Effector memory CD4-positive, alpha-beta T cell (primary cell): ENCODE data around the gene PYURF.

Experiments
- DNase-seq, 3 donors: peaks; one replicate each; pipeline ENCODE4 v3.0.0-alpha.2; 2020
- H3K27ac ChIP-seq: 2 replicates; pipeline ENCODE4 v1.7.0; 2013; ENCODE audit warnings: mild to moderate bottlenecking, low read length, moderate library complexity; ENCODE audit not compliant: insufficient read depth, poor library complexity, severe bottlenecking
- H3K27me3 ChIP-seq: replicated peaks from 2 replicates; pipeline ENCODE4 v1.7.0; 2013; ENCODE audit warnings: mild to moderate bottlenecking, low read length; ENCODE audit not compliant: insufficient read depth, control insufficient read depth, poor library complexity, severe bottlenecking
- H3K36me3 ChIP-seq: 2 replicates; pipeline ENCODE4 v1.7.0; 2013; ENCODE audit warnings: mild to moderate bottlenecking, low read length, moderate library complexity; ENCODE audit not compliant: control insufficient read depth, insufficient read depth
- H3K4me1 ChIP-seq: 2 replicates; pipeline ENCODE4 v1.7.0; 2013; ENCODE audit warnings: low read length, mild to moderate bottlenecking; ENCODE audit not compliant: control insufficient read depth, insufficient read depth, poor library complexity, severe bottlenecking
- H3K4me3 ChIP-seq: 2 replicates; pipeline ENCODE4 v1.7.0; 2013; ENCODE audit warnings: low read length, low read depth, mild to moderate bottlenecking; ENCODE audit not compliant: insufficient read depth, poor library complexity, severe bottlenecking
- H3K9me3 ChIP-seq: 2 replicates; pipeline ENCODE4 v1.7.0; 2013; ENCODE audit warnings: mild to moderate bottlenecking, low read length, moderate library complexity; ENCODE audit not compliant: control insufficient read depth

Gene PYURF

GRCh38 chr4:88511236-88511635 is 12.3 kb downstream of the PYURF start:
- Histone ChIP-seq H3K9me3 (no peaks in the 10 kb centered on the region), H3K27me3 (no peaks in the 10 kb centered on the region), H3K36me3 (peaks cover 3% of the 10 kb centered on the region), H3K4me1 (no peaks in the 10 kb centered on the region), H3K4me3 (no peak overlapping the region), H3K27ac (no peak overlapping the region)
- no peak for DNase-seq

DNA sequence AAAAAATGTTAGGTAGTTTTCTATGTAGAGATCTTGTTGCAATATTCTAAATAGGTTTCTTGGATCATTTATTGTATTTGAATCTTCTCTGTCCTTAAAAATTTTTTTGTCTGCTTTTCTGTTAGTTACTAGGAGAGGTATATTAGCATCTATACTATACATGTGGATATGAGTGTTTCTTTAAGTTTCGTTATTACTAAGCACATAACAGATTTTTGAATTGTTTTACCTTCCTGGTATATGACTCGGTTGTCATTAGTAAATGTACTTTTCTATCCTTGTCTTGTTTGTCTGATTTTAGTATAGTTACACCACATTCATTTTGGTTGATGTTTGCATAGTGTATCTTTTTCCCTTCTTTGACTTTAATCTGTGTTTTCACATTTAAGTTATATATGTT is 20.2 kb downstream of the PYURF start:
- H3K27ac ChIP-seq, result no peak overlapping the region
- DNase-seq, result no peak
- H3K4me1 ChIP-seq, result no peaks in the 10 kb centered on the region
- no peak overlapping the region for H3K4me3 ChIP-seq
- peaks cover 4% of the 10 kb centered on the region for H3K36me3 ChIP-seq
- no peaks in the 10 kb centered on the region for H3K9me3 ChIP-seq
- H3K27me3 ChIP-seq, result no peaks in the 10 kb centered on the region

GRCh38 chr4:88497859-88498409 is 25.6 kb downstream of the PYURF start:
- H3K4me1 ChIP-seq, result no peaks in the 10 kb centered on the region
- H3K4me3 ChIP-seq, result no peak overlapping the region
- H3K27ac ChIP-seq, result no peak overlapping the region
- DNase-seq, result no peak
- H3K27me3 ChIP-seq, result no peaks in the 10 kb centered on the region
- peaks cover 19% of the 10 kb centered on the region for H3K36me3 ChIP-seq
- no peaks in the 10 kb centered on the region for H3K9me3 ChIP-seq

DNA sequence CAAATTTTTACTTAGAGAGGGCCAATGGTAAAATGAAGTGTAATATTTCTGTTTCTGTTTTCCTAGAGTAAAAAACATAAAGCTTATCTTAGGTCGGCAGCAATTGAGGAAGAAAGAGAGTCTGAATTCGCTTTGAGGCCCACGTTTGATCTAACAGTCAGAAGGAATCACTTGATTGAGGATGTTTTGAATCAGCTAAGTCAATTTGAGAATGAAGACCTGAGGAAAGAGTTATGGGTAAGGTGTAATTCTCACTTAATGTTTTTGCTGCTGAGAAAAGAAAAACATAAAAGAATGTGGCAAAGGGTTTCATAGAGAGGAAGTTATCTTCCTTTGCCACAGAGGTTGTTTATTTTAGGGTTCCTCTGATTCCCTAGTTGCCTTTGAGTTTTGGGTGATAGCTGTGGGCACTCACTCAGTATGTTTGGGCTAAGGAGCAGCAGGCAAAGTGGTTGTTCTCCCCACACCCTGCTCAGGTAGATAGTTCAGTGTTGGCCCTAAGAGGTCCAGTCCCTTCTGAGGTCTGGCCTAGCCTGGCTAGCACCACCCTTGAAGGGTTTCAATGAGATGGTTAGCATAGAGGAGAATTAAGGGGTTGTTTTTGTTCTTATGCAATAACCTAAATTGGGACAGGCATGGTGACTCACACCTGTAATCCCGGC is 34.3 kb downstream of the PYURF start:
- no peak overlapping the region for H3K4me3 ChIP-seq
- H3K27ac ChIP-seq, result no peak overlapping the region
- no peaks in the 10 kb centered on the region for H3K27me3 ChIP-seq
- peaks cover 20% of the 10 kb centered on the region for H3K36me3 ChIP-seq
- no peaks in the 10 kb centered on the region for H3K9me3 ChIP-seq
- H3K4me1 ChIP-seq, result no peaks in the 10 kb centered on the region
- no peak for DNase-seq

DNA sequence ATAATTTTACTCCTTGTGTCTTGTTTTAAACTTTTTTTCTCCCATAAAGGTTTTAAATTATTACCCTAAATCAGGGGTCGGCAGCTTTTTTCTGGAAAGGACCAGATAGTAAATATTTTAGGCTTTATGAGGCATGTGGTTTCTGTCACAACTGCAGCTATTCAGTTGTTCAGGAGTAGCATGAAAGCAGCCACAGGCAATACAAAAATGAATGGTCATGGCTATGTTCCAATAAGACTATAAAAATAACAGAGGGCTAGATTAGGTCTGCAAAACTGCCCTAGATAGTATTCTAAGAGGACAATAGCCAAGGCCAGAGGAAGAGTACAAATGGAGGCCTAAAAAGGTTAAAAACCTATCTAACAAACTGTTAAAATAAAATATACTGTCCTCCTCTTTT is 42.0 kb downstream of the PYURF start:
- H3K27ac ChIP-seq, result no peak overlapping the region
- no peak overlapping the region for H3K4me3 ChIP-seq
- no peaks in the 10 kb centered on the region for H3K4me1 ChIP-seq
- H3K36me3 ChIP-seq, result peaks cover 13% of the 10 kb centered on the region
- no peak for DNase-seq
- no peaks in the 10 kb centered on the region for H3K9me3 ChIP-seq
- H3K27me3 ChIP-seq, result no peaks in the 10 kb centered on the region

DNA sequence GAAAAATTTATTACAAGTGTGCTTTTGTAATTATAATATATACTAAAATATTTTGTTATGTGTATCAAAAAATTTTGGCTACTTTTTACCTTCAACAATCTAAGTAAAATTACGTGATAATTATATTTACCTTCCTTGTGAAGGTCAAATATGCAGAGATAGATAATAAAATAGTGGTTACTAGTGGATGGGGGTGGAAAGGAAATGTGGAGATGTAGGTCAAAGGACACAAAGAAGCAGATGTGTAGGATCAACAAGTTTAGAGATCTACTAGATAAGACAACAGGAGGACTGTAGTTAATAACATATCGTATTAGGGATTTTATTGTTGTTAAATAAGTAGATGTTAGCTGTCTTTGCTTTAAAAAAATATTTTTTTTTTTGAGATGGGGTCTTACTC is 45.3 kb downstream of the PYURF start:
- no peaks in the 10 kb centered on the region for H3K9me3 ChIP-seq
- DNase-seq, result no peak
- no peak overlapping the region for H3K4me3 ChIP-seq
- H3K4me1 ChIP-seq, result no peaks in the 10 kb centered on the region
- H3K36me3 ChIP-seq, result peaks cover 3% of the 10 kb centered on the region
- no peak overlapping the region for H3K27ac ChIP-seq
- no peaks in the 10 kb centered on the region for H3K27me3 ChIP-seq

DNA sequence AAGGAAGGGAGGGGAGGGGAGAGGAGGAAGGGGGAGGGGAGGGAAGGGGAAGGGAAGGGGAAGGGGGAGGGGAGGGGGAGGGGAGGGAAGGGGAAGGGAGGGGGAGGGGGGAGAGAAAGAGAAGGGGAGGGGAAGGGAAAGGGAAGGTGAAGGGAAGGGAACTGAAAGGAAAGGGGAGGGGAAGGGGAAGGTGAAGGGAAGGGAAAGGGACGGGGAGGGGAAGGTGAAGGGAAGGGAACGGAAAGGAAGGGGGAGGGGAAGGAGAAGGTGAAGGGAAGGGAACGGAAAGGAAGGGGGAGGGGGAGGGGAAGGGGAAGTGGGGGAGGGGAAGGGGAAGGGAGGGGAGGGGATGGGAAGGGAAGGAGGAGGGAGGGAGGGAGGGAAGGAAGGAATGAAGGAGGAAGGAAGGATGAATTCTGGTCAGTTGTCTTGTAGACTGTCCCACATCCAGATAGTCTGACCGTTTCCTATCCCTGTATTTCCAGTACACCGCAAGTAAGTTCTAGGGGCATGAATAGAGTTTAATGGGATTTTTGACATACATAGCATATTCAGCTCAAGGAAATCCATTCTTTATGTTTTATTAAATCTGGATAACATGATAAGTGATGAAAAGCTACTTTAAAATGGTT is 46.2 kb downstream of the PYURF start:
- Histone ChIP-seq H3K36me3 (peaks cover 10% of the 10 kb centered on the region), H3K27ac (no peak overlapping the region), H3K9me3 (no peaks in the 10 kb centered on the region), H3K4me3 (no peak overlapping the region), H3K27me3 (no peaks in the 10 kb centered on the region), H3K4me1 (no peaks in the 10 kb centered on the region)
- no peak for DNase-seq
